HEK293T (cell line): ENCODE results near the gene ABCC6.

Source experiments
- ARNT ChIP-seq: fragments of 450-650 bp; IDR thresholded peaks from 2 replicates; pipeline ENCODE4 v1.6.1; 2017; ENCODE audit warnings: mild to moderate bottlenecking
- CTBP1 ChIP-seq: fragments of 450-650 bp; IDR thresholded peaks from 2 replicates; pipeline ENCODE4 v1.6.1; 2016; ENCODE audit warnings: borderline replicate concordance
- ELF4 ChIP-seq: fragments of 450-650 bp; IDR thresholded peaks from 2 replicates; pipeline ENCODE4 v1.6.1; 2017; ENCODE audit warnings: antibody characterized with exemption
- FOXA1 ChIP-seq: fragments of 450-650 bp; IDR thresholded peaks from 2 replicates; pipeline ENCODE4 v1.6.1; 2016; ENCODE audit warnings: mild to moderate bottlenecking
- FOXK2 ChIP-seq: fragments of 450-650 bp; IDR thresholded peaks from 2 replicates; pipeline ENCODE4 v1.6.1; 2016; ENCODE audit warnings: mild to moderate bottlenecking
- FOXM1 ChIP-seq: fragments of 450-650 bp; IDR thresholded peaks from 2 replicates; pipeline ENCODE4 v1.6.1; 2017; ENCODE audit warnings: mild to moderate bottlenecking, borderline replicate concordance
- HDGF ChIP-seq: fragments of 450-650 bp; IDR thresholded peaks from 2 replicates; pipeline ENCODE4 v1.6.1; 2017; ENCODE audit warnings: antibody characterized with exemption, borderline replicate concordance
- LEF1 ChIP-seq: fragments of 450-650 bp; IDR thresholded peaks from 2 replicates; pipeline ENCODE4 v1.6.1; 2017; ENCODE audit warnings: mild to moderate bottlenecking, borderline replicate concordance
- NFRKB ChIP-seq: fragments of 450-650 bp; IDR thresholded peaks from 2 replicates; pipeline ENCODE4 v1.6.1; 2016; ENCODE audit warnings: mild to moderate bottlenecking, moderate library complexity
- SUZ12 ChIP-seq: fragments of 450-650 bp; IDR thresholded peaks from 2 replicates; pipeline ENCODE4 v1.6.1; 2016; ENCODE audit warnings: mild to moderate bottlenecking
- TARDBP ChIP-seq: fragments of 450-650 bp; IDR thresholded peaks from 2 replicates; pipeline ENCODE4 v1.6.1; 2016
- ZNF384 ChIP-seq: fragments of 450-650 bp; IDR thresholded peaks from 2 replicates; pipeline ENCODE4 v1.6.1; 2016

- no peak for TF ChIP-seq SUZ12
- TF ChIP-seq HDGF, result no peak
- no peak for TF ChIP-seq ELF4
- no peak for TF ChIP-seq FOXK2
- TF ChIP-seq CTBP1, result no peak
- TF ChIP-seq LEF1, result no peak
- no peak for TF ChIP-seq FOXM1
- no peak for TF ChIP-seq TARDBP
- TF ChIP-seq ZNF384, result no peak
- TF ChIP-seq ARNT, result no peak
- TF ChIP-seq FOXA1, result no peak
- no peak for TF ChIP-seq NFRKB
Observed at GRCh38 chr16:16140537-16140936, 82.8 kb downstream of the ABCC6 start.
